Activated B cell treated with CpG ODN at 0.5 μM for 24 hours (primary cell): ENCODE measurements around the gene IER3. TPM values are rescaled to one million over a fixed set of nuclear protein-coding genes. Genes with fewer than 3 reads are reported as not detected.

Source experiments
- ATAC-seq: fragments of 200-7000 bp; cut with Tn5 transposase; one replicate; pipeline ENCODE4 v1.10.0; 2021; ENCODE audit warnings: low read depth, mild to moderate bottlenecking, moderate library complexity
- CTCF ChIA-PET: fragments of 350-600 bp; sonication (Branson Sonifier 250); formaldehyde crosslinking; loops from one replicate; lab custom pipeline; 2021; ENCODE audit warnings: antibody characterized with exemption; lab: Charles Lee
- POLR2A ChIA-PET: fragments of 350-600 bp; sonication (Branson Sonifier 250); formaldehyde crosslinking; loops from one replicate; lab custom pipeline; 2021; ENCODE audit warnings: antibody characterized with exemption; lab: Charles Lee
- DNase-seq: peaks from one replicate; pipeline ENCODE4 v3.0.0; 2022
- H3K27ac Mint-ChIP-seq: one replicate; pipeline ENCODE4 v1.8.0; 2020; ENCODE audit warnings: mixed read lengths
- H3K27me3 Mint-ChIP-seq: one replicate; pipeline ENCODE4 v1.8.0; 2021; ENCODE audit warnings: mixed read lengths
- H3K36me3 Mint-ChIP-seq: one replicate; pipeline ENCODE4 v1.8.0; 2021; ENCODE audit warnings: low read depth, mixed read lengths
- H3K4me1 Mint-ChIP-seq: one replicate; pipeline ENCODE4 v1.8.0; 2021; ENCODE audit warnings: mixed read lengths
- H3K4me3 Mint-ChIP-seq: one replicate; pipeline ENCODE4 v1.8.0; 2020; ENCODE audit warnings: mild to moderate bottlenecking, mixed read lengths
- H3K9me3 Mint-ChIP-seq: one replicate; pipeline ENCODE4 v1.8.0; 2020; ENCODE audit warnings: mixed read lengths
- intact Hi-C: fragments of 100-400 bp; cut with micrococcal nuclease; formaldehyde crosslinking; loops from one replicate; pipeline ENCODE4 v1.15.1; 2024
- total RNA-seq: library from RNA; stranded (reverse); gene quantifications from 2 replicates; pipeline ENCODE4 v1.2.3, GENCODE V29; 2022
- TF ChIP-seq, protein P1 (sequence below): fragments of 200-600 bp; IDR thresholded peaks from one replicate; pipeline ENCODE4 v1.8.0; 2022; ENCODE audit warnings: antibody characterized with exemption, mild to moderate bottlenecking

The IER3 gene
- total RNA-seq, 1 donor from 2014 or later, result 3.3 TPM

DNA sequence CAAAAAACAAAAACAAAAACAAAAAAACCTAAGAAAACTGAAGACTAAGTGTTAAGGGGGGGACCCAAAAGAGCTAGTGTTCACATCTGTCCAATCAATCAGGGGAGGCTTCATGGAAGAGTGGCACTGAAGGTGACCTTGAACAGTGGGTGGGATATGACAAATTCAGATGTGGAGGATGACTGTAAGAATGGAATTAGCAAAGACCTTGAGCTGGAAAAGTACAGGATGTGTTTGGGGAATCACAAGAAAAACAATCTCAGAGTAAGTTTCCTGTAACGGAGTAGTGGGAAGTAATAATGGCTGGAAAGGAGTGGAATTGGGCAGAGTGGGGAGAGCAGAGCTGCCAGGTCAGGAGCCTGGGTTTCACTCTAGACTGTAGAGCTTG is 2.9 kb upstream of the IER3 start:
- ATAC-seq (no peak), DNase-seq (no peak)
- Mint-ChIP-seq H3K27ac (no peak overlapping the region), H3K4me3 (no peak overlapping the region), H3K27me3 (no peaks in the 10 kb centered on the region), H3K9me3 (no peaks in the 10 kb centered on the region), H3K4me1 (peaks cover 17% of the 10 kb centered on the region), H3K36me3 (no peaks in the 10 kb centered on the region)
- intact Hi-C loops, result no loop called here
- ChIA-PET POLR2A (no interaction called here), CTCF (interaction anchor here (1.3 kb wide), 1 partner anchor 265 kb away, joined by 3 read pairs; no protein-coding TSS in a partner anchor)
- TF ChIP-seq, protein P1, sequence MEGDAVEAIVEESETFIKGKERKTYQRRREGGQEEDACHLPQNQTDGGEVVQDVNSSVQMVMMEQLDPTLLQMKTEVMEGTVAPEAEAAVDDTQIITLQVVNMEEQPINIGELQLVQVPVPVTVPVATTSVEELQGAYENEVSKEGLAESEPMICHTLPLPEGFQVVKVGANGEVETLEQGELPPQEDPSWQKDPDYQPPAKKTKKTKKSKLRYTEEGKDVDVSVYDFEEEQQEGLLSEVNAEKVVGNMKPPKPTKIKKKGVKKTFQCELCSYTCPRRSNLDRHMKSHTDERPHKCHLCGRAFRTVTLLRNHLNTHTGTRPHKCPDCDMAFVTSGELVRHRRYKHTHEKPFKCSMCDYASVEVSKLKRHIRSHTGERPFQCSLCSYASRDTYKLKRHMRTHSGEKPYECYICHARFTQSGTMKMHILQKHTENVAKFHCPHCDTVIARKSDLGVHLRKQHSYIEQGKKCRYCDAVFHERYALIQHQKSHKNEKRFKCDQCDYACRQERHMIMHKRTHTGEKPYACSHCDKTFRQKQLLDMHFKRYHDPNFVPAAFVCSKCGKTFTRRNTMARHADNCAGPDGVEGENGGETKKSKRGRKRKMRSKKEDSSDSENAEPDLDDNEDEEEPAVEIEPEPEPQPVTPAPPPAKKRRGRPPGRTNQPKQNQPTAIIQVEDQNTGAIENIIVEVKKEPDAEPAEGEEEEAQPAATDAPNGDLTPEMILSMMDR, result no peak

DNA sequence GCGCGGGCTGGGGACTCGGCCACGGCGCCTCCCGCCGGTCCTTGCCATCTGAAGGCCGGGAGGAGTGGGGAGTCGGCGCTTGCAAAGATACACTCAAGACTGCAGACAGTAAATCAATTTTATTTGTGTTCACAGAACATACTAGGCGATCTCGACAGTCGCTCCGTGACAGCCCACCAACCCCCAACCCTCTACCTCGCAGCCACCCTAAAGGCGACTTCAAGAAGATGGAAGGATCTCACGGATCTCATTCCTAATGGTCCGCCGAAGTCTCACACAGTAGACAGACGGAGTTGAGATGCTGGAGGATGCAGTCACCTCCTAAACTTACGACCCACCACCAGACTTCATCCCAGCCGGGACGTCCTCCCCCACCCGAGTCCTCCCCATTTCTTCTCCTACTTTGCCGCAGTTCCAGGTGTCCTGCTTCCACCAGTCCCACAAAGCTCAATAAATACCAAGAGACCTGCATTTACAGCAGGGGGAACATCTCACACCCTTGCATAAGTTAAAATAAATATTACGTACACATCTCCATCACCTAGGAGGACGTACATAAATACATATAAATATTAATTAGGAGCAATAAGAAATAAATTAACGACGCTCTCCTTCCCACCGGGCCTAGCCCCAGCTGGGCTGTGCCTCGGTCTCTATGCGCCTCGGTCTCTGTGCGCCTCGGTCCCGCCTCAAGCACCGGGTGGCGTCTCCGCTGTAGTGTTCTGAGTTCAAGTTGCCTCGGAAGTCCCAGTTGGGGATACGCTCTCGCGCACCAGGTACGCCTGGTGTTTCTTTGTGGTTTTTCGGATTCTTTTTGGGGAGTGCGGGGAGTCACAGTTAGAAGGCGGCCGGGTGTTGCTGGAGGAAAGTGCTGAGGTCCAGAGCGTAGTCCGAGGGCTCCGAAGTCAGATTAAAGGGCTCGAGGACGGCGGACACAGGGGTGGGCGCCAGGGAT is 971 bp downstream of the IER3 start:
- H3K4me3 Mint-ChIP-seq, result peak overlapping the region; percentile 89
- no peaks in the 10 kb centered on the region for H3K27me3 Mint-ChIP-seq
- intact Hi-C loops, result loop anchor here (1.0 to 5.0 kb wide), 7 partner anchors 23 to 343 kb away; partner anchors contain the start of genes MRPS18B, PPP1R10 and TUBB
- ChIA-PET POLR2A (interaction anchor here (1.0 kb wide), 2 partner anchors 16 to 22 kb away, joined by 4 read pairs; no protein-coding TSS in a partner anchor), CTCF (interaction anchor here (0.7 to 1.2 kb wide), 3 partner anchors 22 to 85 kb away, joined by 4 to 5 read pairs (median 4); no protein-coding TSS in a partner anchor)
- H3K4me1 Mint-ChIP-seq, result peaks cover 29% of the 10 kb centered on the region
- no peaks in the 10 kb centered on the region for H3K9me3 Mint-ChIP-seq
- peaks cover 29% of the 10 kb centered on the region for H3K36me3 Mint-ChIP-seq
- ATAC-seq (peak; percentile 32), DNase-seq (no peak)
- TF ChIP-seq, protein P1, result no peak
- peak overlapping the region; percentile 62 for H3K27ac Mint-ChIP-seq

GRCh38 chr6:30742316-30743098 is 1.8 kb downstream of the IER3 start, which contains the start of gene FLOT1:
FLOT1 (minus strand) TSS chr6:30742687; CDS start chr6:30742189, 498 bp downstream.
- H3K4me1 Mint-ChIP-seq, result peaks cover 33% of the 10 kb centered on the region
- ATAC-seq, result peak; percentile 88
- peaks cover 29% of the 10 kb centered on the region for H3K36me3 Mint-ChIP-seq
- CTCF ChIA-PET, result interaction anchor here (0.8 to 1.2 kb wide), 3 partner anchors 10 to 63 kb away, joined by 3 to 5 read pairs (median 4); no protein-coding TSS in a partner anchor
- peak within 1 kb of the TSS; percentile 89 for H3K4me3 Mint-ChIP-seq
- peak within 1 kb of the TSS; percentile 64 for H3K27ac Mint-ChIP-seq
- intact Hi-C loops, result loop anchor here (2.0 to 5.0 kb wide), 5 partner anchors 22 to 215 kb away; partner anchors contain the start of genes MRPS18B, PPP1R10 and TUBB
- DNase-seq, result peak; percentile 89
- no peaks in the 10 kb centered on the region for H3K9me3 Mint-ChIP-seq
- POLR2A ChIA-PET, result interaction anchor here (0.6 to 1.0 kb wide), 4 partner anchors 17 to 128 kb away, joined by 3 to 4 read pairs (median 4); no protein-coding TSS in a partner anchor
- no peaks in the 10 kb centered on the region for H3K27me3 Mint-ChIP-seq
- TF ChIP-seq, protein P1, result no peak

DNA sequence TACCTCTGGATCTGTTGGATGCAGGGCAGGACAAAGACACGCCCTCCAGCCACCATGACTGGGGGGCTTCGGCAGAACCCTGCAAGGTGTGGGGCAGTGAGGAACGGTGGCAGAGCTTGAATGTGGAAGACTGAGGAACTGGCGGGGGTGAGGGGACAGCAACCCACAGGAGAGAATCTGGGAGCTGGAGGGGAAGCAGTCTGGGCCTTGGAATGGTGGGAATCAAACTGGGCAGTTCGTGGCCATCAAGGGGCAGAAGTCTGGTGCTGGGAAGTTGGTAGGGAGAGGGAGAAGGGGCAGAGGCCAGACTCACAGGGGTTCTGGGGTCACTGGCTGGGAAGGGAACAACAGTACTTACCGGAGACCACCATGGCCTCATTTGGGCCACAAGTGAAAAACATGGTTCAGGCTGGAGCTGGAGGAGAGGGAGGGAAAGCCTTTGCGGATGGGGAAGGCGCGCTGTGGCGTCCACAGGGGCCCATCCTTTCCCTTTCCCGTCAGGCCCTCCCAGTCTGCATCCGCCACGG is 2.5 kb downstream of the IER3 start:
- intact Hi-C loops, result loop anchor here (2.0 to 5.0 kb wide), 5 partner anchors 21 to 215 kb away; partner anchors contain the start of genes MRPS18B, PPP1R10 and TUBB
- H3K27ac Mint-ChIP-seq, result peak overlapping the region; percentile 64
- H3K27me3 Mint-ChIP-seq, result no peaks in the 10 kb centered on the region
- TF ChIP-seq, protein P1, result no peak
- H3K9me3 Mint-ChIP-seq, result no peaks in the 10 kb centered on the region
- ChIA-PET POLR2A (interaction anchor here (0.5 to 1.0 kb wide), 4 partner anchors 20 to 127 kb away, joined by 3 to 4 read pairs (median 4); no protein-coding TSS in a partner anchor), CTCF (interaction anchor here (0.8 kb wide), 1 partner anchor 9 kb away, joined by 3 read pairs; no protein-coding TSS in a partner anchor)
- ATAC-seq (no peak), DNase-seq (no peak)
- H3K4me3 Mint-ChIP-seq, result peak overlapping the region; percentile 89
- H3K4me1 Mint-ChIP-seq, result peaks cover 40% of the 10 kb centered on the region
- H3K36me3 Mint-ChIP-seq, result peaks cover 32% of the 10 kb centered on the region
